Endothelial cell (in vitro differentiated cells): ENCODE data around the gene PNPLA1. TPM values are rescaled to one million over a fixed set of nuclear protein-coding genes. Genes with fewer than 3 reads are reported as not detected.

Experiments used
- DNase-seq: peaks from one replicate; pipeline ENCODE4 v3.0.0; 2021; ENCODE audit warnings: low spot score
- H3K27ac Mint-ChIP-seq: one replicate; pipeline ENCODE4 v1.8.0; 2021; ENCODE audit warnings: mixed read lengths, inconsistent platforms; ENCODE audit not compliant: unreplicated experiment
- H3K27me3 Mint-ChIP-seq: one replicate; pipeline ENCODE4 v1.8.0; 2021; ENCODE audit warnings: mild to moderate bottlenecking, moderate library complexity, mixed read lengths, inconsistent platforms; ENCODE audit not compliant: unreplicated experiment
- H3K36me3 Mint-ChIP-seq: one replicate; pipeline ENCODE4 v1.8.0; 2021; ENCODE audit warnings: mild to moderate bottlenecking, low read depth, mixed read lengths, inconsistent platforms; ENCODE audit not compliant: unreplicated experiment
- H3K4me1 Mint-ChIP-seq: one replicate; pipeline ENCODE4 v1.8.0; 2021; ENCODE audit warnings: mild to moderate bottlenecking, mixed read lengths, inconsistent platforms; ENCODE audit not compliant: unreplicated experiment
- H3K4me3 Mint-ChIP-seq: one replicate; pipeline ENCODE4 v1.8.0; 2021; ENCODE audit warnings: mild to moderate bottlenecking, mixed read lengths, inconsistent platforms; ENCODE audit not compliant: unreplicated experiment
- H3K9me3 Mint-ChIP-seq: one replicate; pipeline ENCODE4 v1.8.0; 2021; ENCODE audit warnings: mixed read lengths, inconsistent platforms; ENCODE audit not compliant: unreplicated experiment
- long read RNA-seq: library from polyadenylated mRNA; unstranded; transcript quantifications from one replicate; pipeline ENCODE4 v2.0.0, GENCODE V29; 2020; ENCODE audit not compliant: unreplicated experiment
- total RNA-seq: library from RNA; stranded (reverse); fragmentation: NEBNext Ultra II Directional; extraction: Animal tissue kit (Norgen Biotek cat#: 25700); gene quantifications from one replicate; pipeline ENCODE4 v1.2.1, GENCODE V29; 2021; ENCODE audit not compliant: unreplicated experiment
- TF ChIP-seq, protein P1 (sequence below): fragments of 200-600 bp; sonication (generic); IDR thresholded peaks from one replicate; pipeline ENCODE4 v1.5.0; 2021; ENCODE audit warnings: antibody characterized with exemption; ENCODE audit not compliant: unreplicated experiment

The PNPLA1 gene, protein sequence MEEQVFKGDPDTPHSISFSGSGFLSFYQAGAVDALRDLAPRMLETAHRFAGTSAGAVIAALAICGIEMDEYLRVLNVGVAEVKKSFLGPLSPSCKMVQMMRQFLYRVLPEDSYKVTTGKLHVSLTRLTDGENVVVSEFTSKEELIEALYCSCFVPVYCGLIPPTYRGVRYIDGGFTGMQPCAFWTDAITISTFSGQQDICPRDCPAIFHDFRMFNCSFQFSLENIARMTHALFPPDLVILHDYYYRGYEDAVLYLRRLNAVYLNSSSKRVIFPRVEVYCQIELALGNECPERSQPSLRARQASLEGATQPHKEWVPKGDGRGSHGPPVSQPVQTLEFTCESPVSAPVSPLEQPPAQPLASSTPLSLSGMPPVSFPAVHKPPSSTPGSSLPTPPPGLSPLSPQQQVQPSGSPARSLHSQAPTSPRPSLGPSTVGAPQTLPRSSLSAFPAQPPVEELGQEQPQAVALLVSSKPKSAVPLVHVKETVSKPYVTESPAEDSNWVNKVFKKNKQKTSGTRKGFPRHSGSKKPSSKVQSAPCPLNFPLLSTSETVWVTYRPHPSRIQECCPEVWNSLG
- not detected for total RNA-seq
- long read RNA-seq: 0 reads

DNA sequence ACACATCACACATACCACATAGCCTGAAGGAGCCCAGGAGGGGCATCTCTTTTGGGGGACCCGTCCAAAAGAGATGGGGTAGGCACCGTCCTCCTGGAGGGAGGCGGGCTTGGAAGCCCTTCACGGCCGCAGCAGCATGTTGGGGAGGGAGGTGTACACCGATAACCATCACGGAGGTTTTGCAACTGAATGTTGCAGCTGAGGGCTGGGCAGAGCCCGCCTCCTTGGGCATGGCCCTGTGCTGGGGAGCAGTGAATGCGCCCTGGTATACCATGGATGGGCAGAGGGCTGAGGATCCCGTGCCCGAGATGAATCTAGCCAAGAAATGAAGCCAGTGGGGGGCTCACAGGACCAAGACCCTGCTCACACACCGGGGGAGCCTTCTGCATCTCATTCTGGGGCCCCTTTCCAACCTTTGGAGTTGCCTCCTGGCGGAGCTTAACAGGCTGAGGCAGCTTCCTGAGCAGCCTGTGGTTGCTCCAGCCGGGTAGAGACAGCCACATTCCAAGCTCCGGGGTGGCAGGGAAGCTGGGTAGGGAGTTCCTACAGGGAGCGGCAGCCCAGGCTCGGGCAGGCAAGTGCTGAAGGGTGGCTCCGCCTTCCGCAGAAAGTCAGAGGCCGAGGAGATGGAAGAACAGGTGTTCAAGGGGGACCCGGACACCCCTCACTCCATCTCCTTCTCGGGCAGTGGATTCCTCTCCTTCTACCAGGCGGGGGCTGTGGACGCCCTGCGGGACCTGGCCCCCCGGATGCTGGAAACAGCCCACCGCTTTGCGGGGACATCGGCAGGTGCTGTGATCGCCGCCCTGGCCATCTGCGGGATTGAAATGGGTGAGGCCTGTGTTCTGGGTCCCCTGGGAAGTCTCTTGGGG, at the start of gene PNPLA1:
Gene PNPLA1 (plus strand): TSS at position 227 of the 872 bp plus-strand sequence. CDS start 400 bp downstream, at position 627.
- H3K4me1 Mint-ChIP-seq: peaks cover 4% of the 10 kb centered on the region
- peaks cover 8% of the 10 kb centered on the region for H3K36me3 Mint-ChIP-seq
- TF ChIP-seq, protein P1, sequence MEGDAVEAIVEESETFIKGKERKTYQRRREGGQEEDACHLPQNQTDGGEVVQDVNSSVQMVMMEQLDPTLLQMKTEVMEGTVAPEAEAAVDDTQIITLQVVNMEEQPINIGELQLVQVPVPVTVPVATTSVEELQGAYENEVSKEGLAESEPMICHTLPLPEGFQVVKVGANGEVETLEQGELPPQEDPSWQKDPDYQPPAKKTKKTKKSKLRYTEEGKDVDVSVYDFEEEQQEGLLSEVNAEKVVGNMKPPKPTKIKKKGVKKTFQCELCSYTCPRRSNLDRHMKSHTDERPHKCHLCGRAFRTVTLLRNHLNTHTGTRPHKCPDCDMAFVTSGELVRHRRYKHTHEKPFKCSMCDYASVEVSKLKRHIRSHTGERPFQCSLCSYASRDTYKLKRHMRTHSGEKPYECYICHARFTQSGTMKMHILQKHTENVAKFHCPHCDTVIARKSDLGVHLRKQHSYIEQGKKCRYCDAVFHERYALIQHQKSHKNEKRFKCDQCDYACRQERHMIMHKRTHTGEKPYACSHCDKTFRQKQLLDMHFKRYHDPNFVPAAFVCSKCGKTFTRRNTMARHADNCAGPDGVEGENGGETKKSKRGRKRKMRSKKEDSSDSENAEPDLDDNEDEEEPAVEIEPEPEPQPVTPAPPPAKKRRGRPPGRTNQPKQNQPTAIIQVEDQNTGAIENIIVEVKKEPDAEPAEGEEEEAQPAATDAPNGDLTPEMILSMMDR: no peak
- peak within 1 kb of the TSS; percentile 1 for H3K4me3 Mint-ChIP-seq
- DNase-seq: no peak
- no peaks in the 10 kb centered on the region for H3K9me3 Mint-ChIP-seq
- H3K27me3 Mint-ChIP-seq: peaks cover 8% of the 10 kb centered on the region
- no peak within 1 kb of the TSS for H3K27ac Mint-ChIP-seq

DNA sequence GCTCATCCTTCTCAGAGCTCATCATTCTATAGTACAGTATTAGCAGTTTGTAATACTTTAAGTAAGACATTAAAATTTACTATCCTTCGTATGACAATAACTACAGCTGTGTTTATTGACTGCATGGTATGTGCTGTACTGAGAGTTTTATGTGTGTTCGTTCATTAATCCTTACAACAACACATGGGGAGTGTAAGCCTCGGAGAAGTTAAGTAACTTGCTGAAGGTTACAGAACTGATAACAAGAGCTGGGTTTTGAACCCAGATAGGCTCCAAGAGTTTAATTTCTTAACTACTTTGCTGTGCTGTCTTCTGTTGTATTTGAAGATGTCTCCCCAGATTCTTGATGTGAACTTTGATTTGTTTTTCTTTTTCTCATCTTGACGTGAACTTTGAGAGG, 49.6 kb upstream of the PNPLA1 start:
- no peak for DNase-seq
- Mint-ChIP-seq H3K36me3 (peaks cover 42% of the 10 kb centered on the region), H3K9me3 (no peaks in the 10 kb centered on the region), H3K27me3 (peaks cover 2% of the 10 kb centered on the region), H3K27ac (no peak overlapping the region), H3K4me1 (peaks cover 17% of the 10 kb centered on the region), H3K4me3 (no peak overlapping the region)
- TF ChIP-seq, protein P1: no peak

DNA sequence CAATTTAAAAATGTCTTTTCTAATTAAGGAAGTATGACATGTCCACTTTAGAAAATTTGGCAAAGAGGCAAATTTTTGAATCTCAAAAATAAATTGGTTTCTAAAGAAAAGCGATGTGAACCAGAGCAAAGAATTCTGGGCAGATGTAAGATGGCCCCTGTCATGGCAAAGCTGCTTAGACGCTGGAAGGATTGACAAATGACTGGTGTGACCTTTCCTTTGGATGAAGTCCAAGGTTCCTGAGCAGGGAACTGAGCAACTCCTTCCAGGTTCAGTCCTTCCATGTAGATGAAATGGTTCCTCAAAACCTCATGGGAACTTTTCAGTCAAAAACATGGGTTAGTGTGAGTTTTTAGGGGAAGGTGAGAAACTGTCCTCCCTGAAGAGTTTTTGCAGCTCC, 48.2 kb upstream of the PNPLA1 start:
- no peak overlapping the region for H3K4me3 Mint-ChIP-seq
- H3K27ac Mint-ChIP-seq: no peak overlapping the region
- no peak for DNase-seq
- peaks cover 3% of the 10 kb centered on the region for H3K27me3 Mint-ChIP-seq
- H3K4me1 Mint-ChIP-seq: peaks cover 14% of the 10 kb centered on the region
- peaks cover 34% of the 10 kb centered on the region for H3K36me3 Mint-ChIP-seq
- no peaks in the 10 kb centered on the region for H3K9me3 Mint-ChIP-seq
- TF ChIP-seq, protein P1: no peak

DNA sequence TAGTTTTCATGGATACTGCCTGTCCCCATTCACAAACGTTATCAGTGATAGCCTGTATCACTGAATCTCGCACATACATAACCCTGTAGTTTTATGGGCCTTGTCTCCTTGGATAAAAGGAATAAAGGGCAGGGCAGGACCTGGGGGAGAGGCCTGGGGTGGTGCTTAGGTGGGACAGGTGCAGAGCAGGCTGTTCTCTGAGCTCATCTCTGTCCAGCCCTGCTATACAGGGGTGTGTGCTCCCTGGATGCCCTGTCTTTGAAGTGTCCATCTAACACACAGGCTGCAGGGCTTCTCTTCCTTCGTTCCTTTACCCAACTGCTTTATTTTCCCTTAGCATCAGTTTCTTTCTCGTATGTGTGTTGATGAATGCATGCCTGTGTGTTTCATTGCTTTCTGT, 46.9 kb upstream of the PNPLA1 start:
- peaks cover 26% of the 10 kb centered on the region for H3K36me3 Mint-ChIP-seq
- TF ChIP-seq, protein P1: no peak
- no peaks in the 10 kb centered on the region for H3K9me3 Mint-ChIP-seq
- H3K27ac Mint-ChIP-seq: no peak overlapping the region
- H3K4me1 Mint-ChIP-seq: peaks cover 13% of the 10 kb centered on the region
- DNase-seq: no peak
- H3K4me3 Mint-ChIP-seq: peak overlapping the region; percentile 77
- H3K27me3 Mint-ChIP-seq: peaks cover 3% of the 10 kb centered on the region
